Heart left ventricle (tissue), 13 donors: ENCODE data around the gene USH1C.

Experiments
- CTCF ChIP-seq, 12 donors: fragments of 200-600 bp; sonication (generic) in 4 of 12; IDR thresholded peaks; one replicate each; pipeline versions ENCODE4 v1.5.0 to v1.8.0; 2018 to 2022; ENCODE audit warnings: antibody characterized with exemption in 12 of 12, mild to moderate bottlenecking in 5 of 12
- POLR2A ChIP-seq, 2 donors: fragments of 450-650 bp; IDR thresholded peaks; one replicate each; pipeline ENCODE4 v1.6.1; 2017; ENCODE audit warnings: antibody characterized with exemption in 2 of 2, mild to moderate bottlenecking in 2 of 2, moderate library complexity in 2 of 2
- donor health status: ischemic (EF 13 %, LVEDD 7.1; RV severe dilation, severe dysfunction).
- donor health status: DM: no; HTN: yes; CAD: no.
- donor health status: DM: no; HTN: no; CAD: no.
- donor health status: ischemic (EF 25% LVEDD 6.9; RV normal size, moderate dysfunction).
- donor health status: ischemic (EF 25% LVEDD 5.7; RV mildly dilated, moderate dysfunction).
- donor health status: ischemic (EF 35%, LVEDD 5.7; RV mildly dilated, moderate dysfunction).
- donor health status: nonischemic (EF 11% LVEDD 7.7; RV severe dilation, severe dysfunction).
- donor health status: DM: yes; HTN: yes; CAD: no.
- donor health status: PGD.
- donor health status: ischemic (EF 29% LVEDD 5.4; RV normal size, mild dysfunction).
- donor health status: nonischemic (EF 23%, LVEDD 6.1; RV moderate dilation, normal function).

- no peak for TF ChIP-seq CTCF (IDR thresholded peaks at IDR 0.05)
- no peak for TF ChIP-seq POLR2A (IDR thresholded peaks at IDR 0.05)
Observed at GRCh38 chr11:17585911-17586695, 41.9 kb upstream of the USH1C start.
